Measurements from ENCODE around the gene LONP2.

The LONP2 gene

GRCh38 chr16:48323783-48324775 is 80.0 kb downstream of the LONP2 start:
- Histone ChIP-seq H2AFZ (ENCODE audit: low read depth, low read length, severe bottlenecking) (no peak overlapping the region), H4K20me1 (ENCODE audit: low read depth, low read length) (no peaks in the 10 kb centered on the region), H3F3A (ENCODE audit: insufficient read depth) (no peaks in the 10 kb centered on the region), H3K9me2 (replicated peaks; ENCODE audit: insufficient read depth, low read length) (no peaks in the 10 kb centered on the region), H3K4me2 (ENCODE audit: low read depth, low read length, poor library complexity, severe bottlenecking) (no peak overlapping the region), H3K9ac (ENCODE audit: low read length) (no peak overlapping the region), H3K36me3 (ENCODE audit: low read length) (no peaks in the 10 kb centered on the region), H3K79me2 (ENCODE audit: insufficient read depth, low read length) (no peaks in the 10 kb centered on the region), H3K27me3 (ENCODE audit: low read length) (no peaks in the 10 kb centered on the region), H3K9me3 (ENCODE audit: insufficient read depth, low read length) (no peaks in the 10 kb centered on the region), H3K27ac (ENCODE audit: low read depth, low read length) (no peak overlapping the region), H3K4me3 (ENCODE audit: insufficient read depth, low read length, poor library complexity, severe bottlenecking) (no peak overlapping the region)
- TF ChIP-seq CTCF (IDR thresholded peaks at IDR 0.05; ENCODE audit: insufficient read depth, low read length, poor library complexity, severe bottlenecking) (no peak), EZH2phosphoT487 (conservative IDR thresholded peaks at IDR 0.05; ENCODE audit: low read length) (no peak)

GRCh38 chr16:48326915-48327314 is 82.8 kb downstream of the LONP2 start:
- Histone ChIP-seq H3K79me2 (ENCODE audit: insufficient read depth, low read length) (no peaks in the 10 kb centered on the region), H3K9ac (ENCODE audit: low read length) (no peak overlapping the region), H3K9me3 (ENCODE audit: insufficient read depth, low read length) (no peaks in the 10 kb centered on the region), H3K4me3 (ENCODE audit: insufficient read depth, low read length, poor library complexity, severe bottlenecking) (no peak overlapping the region), H3K9me2 (replicated peaks; ENCODE audit: insufficient read depth, low read length) (no peaks in the 10 kb centered on the region), H4K20me1 (ENCODE audit: low read depth, low read length) (no peaks in the 10 kb centered on the region), H3K4me2 (ENCODE audit: low read depth, low read length, poor library complexity, severe bottlenecking) (no peak overlapping the region), H3F3A (ENCODE audit: insufficient read depth) (no peaks in the 10 kb centered on the region), H3K27ac (ENCODE audit: low read depth, low read length) (no peak overlapping the region), H3K27me3 (ENCODE audit: low read length) (no peaks in the 10 kb centered on the region), H3K36me3 (ENCODE audit: low read length) (no peaks in the 10 kb centered on the region), H2AFZ (ENCODE audit: low read depth, low read length, severe bottlenecking) (no peak overlapping the region)
- no peak for TF ChIP-seq CTCF (IDR thresholded peaks at IDR 0.05; ENCODE audit: insufficient read depth, low read length, poor library complexity, severe bottlenecking)
- no peak for TF ChIP-seq EZH2phosphoT487 (conservative IDR thresholded peaks at IDR 0.05; ENCODE audit: low read length)

- Histone ChIP-seq H2AFZ (ENCODE audit: low read depth, low read length, severe bottlenecking) (no peak overlapping the region), H3K4me3 (ENCODE audit: insufficient read depth, low read length, poor library complexity, severe bottlenecking) (no peak overlapping the region), H3K9me2 (replicated peaks; ENCODE audit: insufficient read depth, low read length) (no peaks in the 10 kb centered on the region), H3K79me2 (ENCODE audit: insufficient read depth, low read length) (no peaks in the 10 kb centered on the region), H3K27me3 (ENCODE audit: low read length) (no peaks in the 10 kb centered on the region), H3F3A (ENCODE audit: insufficient read depth) (no peaks in the 10 kb centered on the region), H3K4me2 (ENCODE audit: low read depth, low read length, poor library complexity, severe bottlenecking) (no peak overlapping the region), H3K9ac (ENCODE audit: low read length) (no peak overlapping the region), H3K9me3 (ENCODE audit: insufficient read depth, low read length) (no peaks in the 10 kb centered on the region), H3K36me3 (ENCODE audit: low read length) (no peaks in the 10 kb centered on the region), H4K20me1 (ENCODE audit: low read depth, low read length) (no peaks in the 10 kb centered on the region), H3K27ac (ENCODE audit: low read depth, low read length) (no peak overlapping the region)
- no peak for TF ChIP-seq CTCF (IDR thresholded peaks at IDR 0.05; ENCODE audit: insufficient read depth, low read length, poor library complexity, severe bottlenecking)
- no peak for TF ChIP-seq EZH2phosphoT487 (conservative IDR thresholded peaks at IDR 0.05; ENCODE audit: low read length)
These were observed 85.0 kb downstream of the LONP2 start for GRCh38 chr16:48329138-48329537.

Data from SU-DHL-6 (cell line).